Keratinocyte (primary cell): ENCODE results near the gene ZSWIM6. TPM values are rescaled to one million over a fixed set of nuclear protein-coding genes. Genes with fewer than 3 reads are reported as not detected.
"Not testable (repeated sequence)": the region's sequence is repeated elsewhere in the genome, so short reads cannot be mapped to it uniquely, and the experiment has no call there.

Source experiments
- DNase-seq: peaks from one replicate; pipeline ENCODE4 v3.0.0-alpha.2; 2011; ENCODE audit warnings: low read depth, missing footprints, low spot score
- FAIRE-seq: peaks from 2 replicates; lab custom pipeline; 2011; peaks lifted over from hg19 to GRCh38; lab: Jason Lieb, UNC
- H2AFZ ChIP-seq: 2 replicates; pipeline ENCODE4 v1.6.0; 2012; ENCODE audit warnings: low read length, control low read depth, inconsistent platforms; ENCODE audit not compliant: control insufficient read depth
- H3K27ac ChIP-seq: 2 replicates; pipeline ENCODE4 v1.5.1; 2011; ENCODE audit warnings: low read length; ENCODE audit not compliant: control insufficient read depth, insufficient read depth
- H3K27me3 ChIP-seq: 3 replicates; pipeline ENCODE4 v1.6.0; 2011; ENCODE audit warnings: low read length; ENCODE audit not compliant: control insufficient read depth, insufficient read depth; ENCODE audit errors: extremely low read depth
- H3K36me3 ChIP-seq, 2 experiments: 2 replicates in 1 of 2; 3 replicates in 1 of 2; pipeline ENCODE4 v1.5.1; 2011; ENCODE audit warnings: low read length in 2 of 2, mild to moderate bottlenecking in 1 of 2; ENCODE audit not compliant: control insufficient read depth in 2 of 2, insufficient read depth in 2 of 2; ENCODE audit errors: extremely low read depth in 1 of 2
- H3K4me1 ChIP-seq: 3 replicates; pipeline ENCODE4 v1.5.1; 2011; ENCODE audit warnings: low read length; ENCODE audit not compliant: control insufficient read depth, insufficient read depth; ENCODE audit errors: extremely low read depth
- H3K4me2 ChIP-seq: 3 replicates; pipeline ENCODE4 v1.6.0; 2011; ENCODE audit warnings: low read depth, low read length; ENCODE audit not compliant: control insufficient read depth, insufficient read depth; ENCODE audit errors: extremely low read depth
- H3K4me3 ChIP-seq, 3 experiments: fragments of 200-600 bp in 1 of 3; sonication (generic) in 1 of 3; 2 replicates in 2 of 3; 3 replicates in 1 of 3; pipeline ENCODE4 v1.5.1; 2011 to 2016; ENCODE audit warnings: low read length in 3 of 3, mild to moderate bottlenecking in 3 of 3, control low read depth in 2 of 3, inconsistent platforms in 1 of 3, low read depth in 1 of 3, mixed read lengths in 1 of 3, mixed run types in 1 of 3, moderate library complexity in 1 of 3; ENCODE audit not compliant: control insufficient read depth in 2 of 3, insufficient read depth in 2 of 3; ENCODE audit errors: extremely low read depth in 1 of 3
- H3K79me2 ChIP-seq: 2 replicates; pipeline ENCODE4 v1.6.0; 2012; ENCODE audit warnings: low read length; ENCODE audit not compliant: control insufficient read depth, insufficient read depth
- H3K9ac ChIP-seq: 3 replicates; pipeline ENCODE4 v1.6.0; 2011; ENCODE audit warnings: low read length; ENCODE audit not compliant: control insufficient read depth, insufficient read depth; ENCODE audit errors: extremely low read depth
- H3K9me1 ChIP-seq: 3 replicates; pipeline ENCODE4 v1.6.0; 2011; ENCODE audit warnings: low read length; ENCODE audit not compliant: control insufficient read depth, insufficient read depth; ENCODE audit errors: extremely low read depth
- H3K9me3 ChIP-seq: 2 replicates; pipeline ENCODE4 v1.5.1; 2012; ENCODE audit warnings: low read depth, low read length; ENCODE audit not compliant: control insufficient read depth
- H4K20me1 ChIP-seq: 3 replicates; pipeline ENCODE4 v1.6.0; 2011; ENCODE audit warnings: low read length; ENCODE audit not compliant: control insufficient read depth, insufficient read depth; ENCODE audit errors: extremely low read depth
- CTCF ChIP-seq, 3 experiments: IDR thresholded peaks in 1 of 3; conservative IDR thresholded peaks in 1 of 3; optimal IDR thresholded peaks in 1 of 3; 2 replicates in 2 of 3; 3 replicates in 1 of 3; pipeline versions ENCODE3 to v1.5.1; 2011; ENCODE audit warnings: low read length in 3 of 3, mild to moderate bottlenecking in 3 of 3, moderate library complexity in 2 of 3, control low read depth in 1 of 3, inconsistent platforms in 1 of 3; ENCODE audit not compliant: insufficient read depth in 2 of 3; ENCODE audit errors: extremely low read depth in 1 of 3
- EZH2 ChIP-seq: IDR thresholded peaks from one replicate; pipeline ENCODE4 v1.6.1; 2012; ENCODE audit warnings: inconsistent platforms, mild to moderate bottlenecking, low read length, moderate library complexity
- dilution Hi-C: fragments of 300-500 bp; cut with MboI; formaldehyde crosslinking; loops from one replicate; pipeline ENCODE4 v1.7.0; 2020; ENCODE audit warnings: low sequenced_read_pairs; ENCODE audit not compliant: extremely low pct_ligation_motif_present
- polyA plus RNA-seq, 5 experiments: library from polyadenylated mRNA; depleted of rRNA in 3 of 5; stranded (reverse) in 3 of 5; stranded (forward) in 1 of 5; unstranded in 1 of 5; fragments of >200 nt; gene quantifications; 1 replicate in 1 of 5; 2 replicates in 3 of 5; 3 replicates in 1 of 5; pipeline versions ENCODE4 v1.2.1 to v1.2.3, GENCODE V29; 2011 to 2012; ENCODE audit warnings: missing spikeins in 2 of 5, low read depth in 1 of 5, low replicate concordance in 1 of 5

Gene ZSWIM6
- polyA plus RNA-seq, 1 donor (not counting 4 experiments of a cell fraction or from before 2014, with no cell fraction given) = 9.9 TPM

- DNase-seq = no peak
- dilution Hi-C loops = no loop called here
- Histone ChIP-seq H3K36me3 (no peaks in the 10 kb centered on the region), H3K27me3 (no peaks in the 10 kb centered on the region), H3K9ac (no peak overlapping the region), H3K27ac (no peak overlapping the region), H3K4me2 (no peak overlapping the region), H3K79me2 (peaks cover 44% of the 10 kb centered on the region), H3K4me1 (peaks cover 23% of the 10 kb centered on the region), H4K20me1 (no peaks in the 10 kb centered on the region), H3K4me3 (no peak overlapping the region), H2AFZ (no peak overlapping the region), H3K9me3 (no peaks in the 10 kb centered on the region), H3K9me1 (peaks cover 2% of the 10 kb centered on the region)
- TF ChIP-seq CTCF (optimal IDR thresholded peaks at IDR 0.05 in 1 of 3, IDR thresholded peaks at IDR 0.05 in 1 of 3, conservative IDR thresholded peaks at IDR 0.05 in 1 of 3; ENCODE audit: extremely low read depth in 1 of 3, insufficient read depth in 2 of 3, low read length in 3 of 3) = no peak
- no peak for TF ChIP-seq EZH2
- no peak for FAIRE-seq
Observed at GRCh38 chr5:61405511-61406295, 73.6 kb downstream of the ZSWIM6 start.

- DNase-seq, H4K20me1 ChIP-seq, H3K4me3 ChIP-seq, H3K9me3 ChIP-seq, H3K27ac ChIP-seq, FAIRE-seq, H3K36me3 ChIP-seq, H2AFZ ChIP-seq, H3K9ac ChIP-seq, H3K4me2 ChIP-seq, H3K27me3 ChIP-seq, H3K9me1 ChIP-seq, dilution Hi-C loops: not testable (repeated sequence)
- Histone ChIP-seq H3K4me1 (peaks cover 23% of the 10 kb centered on the region), H3K79me2 (peaks cover 45% of the 10 kb centered on the region)
Observed at GRCh38 chr5:61406497-61406896, 74.4 kb downstream of the ZSWIM6 start.
